Activated CD4-positive, alpha-beta T cell treated with anti-CD3 and anti-CD28 coated beads, Interleukin-2, Interleukin-6, amounts not matched to agents 100 ng/mL and 50 ng/mL, durations not matched to agents 16 hours and 8 hours (primary cell): ENCODE data around the gene ZCWPW1.

ENCODE experiments used
- DNase-seq: peaks from one replicate; pipeline ENCODE4 v3.0.0-alpha.2; 2020

Gene ZCWPW1

GRCh38 chr7:100431286-100431735 is 2.8 kb upstream of the ZCWPW1 start:
- DNase-seq: no peak

GRCh38 chr7:100430493-100431285 is 2.2 kb upstream of the ZCWPW1 start:
- no peak for DNase-seq

GRCh38 chr7:100429637-100430492 is 1.4 kb upstream of the ZCWPW1 start, which contains the start of gene MEPCE:
TSS of gene MEPCE (plus strand) at chr7:100429831. CDS start at chr7:100430019, 188 bp downstream.
- DNase-seq: peak; percentile 96

GRCh38 chr7:100428967-100429636 is 599 bp upstream of the ZCWPW1 start:
- DNase-seq: peak; percentile 100

GRCh38 chr7:100427762-100428198 is 723 bp downstream of the ZCWPW1 start:
- DNase-seq: no peak

GRCh38 chr7:100426516-100426915 is 2.0 kb downstream of the ZCWPW1 start:
- DNase-seq: no peak

- DNase-seq: no peak
Observed at GRCh38 chr7:100425347-100425746, 3.2 kb downstream of the ZCWPW1 start.

GRCh38 chr7:100423315-100423714 is 5.2 kb downstream of the ZCWPW1 start:
- no peak for DNase-seq

- no peak for DNase-seq
Observed at GRCh38 chr7:100419660-100420226, 8.8 kb downstream of the ZCWPW1 start.

GRCh38 chr7:100418930-100419659 is 9.4 kb downstream of the ZCWPW1 start:
- no peak for DNase-seq

GRCh38 chr7:100415448-100415847 is 13.1 kb downstream of the ZCWPW1 start:
- DNase-seq: no peak

GRCh38 chr7:100413889-100414288 is 14.6 kb downstream of the ZCWPW1 start:
- no peak for DNase-seq

GRCh38 chr7:100413346-100413745 is 15.2 kb downstream of the ZCWPW1 start:
- DNase-seq: no peak

GRCh38 chr7:100411101-100411500 is 17.4 kb downstream of the ZCWPW1 start:
- DNase-seq: no peak

GRCh38 chr7:100407285-100408180 is 21.0 kb downstream of the ZCWPW1 start:
- DNase-seq: peak; percentile 74

- DNase-seq: no peak
Observed at GRCh38 chr7:100406767-100407166, 21.7 kb downstream of the ZCWPW1 start.

- no peak for DNase-seq
Observed at GRCh38 chr7:100402241-100402640, 26.3 kb downstream of the ZCWPW1 start.

- no peak for DNase-seq
Observed at GRCh38 chr7:100401811-100402210, 26.7 kb downstream of the ZCWPW1 start.

GRCh38 chr7:100400656-100401055 is 27.8 kb downstream of the ZCWPW1 start:
- peak; percentile 16 for DNase-seq

GRCh38 chr7:100400041-100400440 is 28.5 kb downstream of the ZCWPW1 start:
- DNase-seq: no peak

- no peak for DNase-seq
Observed at GRCh38 chr7:100398239-100398638, 30.3 kb downstream of the ZCWPW1 start.
